GM12878 (cell line): ENCODE results near the gene RRP12. TPM values are rescaled to one million over a fixed set of nuclear protein-coding genes. Genes with fewer than 3 reads are reported as not detected.

Experiments used
- BRCA1 ChIP-seq: IDR thresholded peaks from 2 replicates; pipeline ENCODE4 v1.6.1; 2011; ENCODE audit warnings: low read depth, low read length, improper control_type of control experiment
- CBFB ChIP-seq: IDR thresholded peaks from 2 replicates; pipeline ENCODE4 v1.6.1; 2016; ENCODE audit warnings: antibody characterized with exemption, low read depth
- CHD1 ChIP-seq: IDR thresholded peaks from 2 replicates; pipeline ENCODE4 v1.6.1; 2012; ENCODE audit warnings: low read depth, low read length, improper control_type of control experiment
- CTCF ChIP-seq, 3 experiments: IDR thresholded peaks in 2 of 3; conservative IDR thresholded peaks in 1 of 3; 2 replicates each; pipeline ENCODE4 v1.5.1; 2011; ENCODE audit warnings: low read depth in 3 of 3, low read length in 3 of 3, mild to moderate bottlenecking in 3 of 3, control low read depth in 2 of 3, moderate library complexity in 2 of 3, inconsistent platforms in 1 of 3, mixed read lengths in 1 of 3; ENCODE audit not compliant: control insufficient read depth in 2 of 3, insufficient read depth in 1 of 3; ENCODE audit errors: extremely low read depth in 1 of 3
- DPF2 ChIP-seq: fragments of 450-650 bp; IDR thresholded peaks from 2 replicates; pipeline ENCODE4 v1.6.1; 2017; ENCODE audit warnings: mild to moderate bottlenecking
- EP300 ChIP-seq, 2 experiments: fragments of 150-350 bp in 1 of 2; IDR thresholded peaks; 2 replicates each; pipeline ENCODE4 v1.6.1; 2011 to 2012; ENCODE audit warnings: low read depth in 2 of 2, low read length in 2 of 2, borderline replicate concordance in 1 of 2, improper control_type of control experiment in 1 of 2, inconsistent platforms in 1 of 2; ENCODE audit not compliant: control insufficient read depth in 1 of 2
- ETV6 ChIP-seq, 2 experiments: fragments of 450-650 bp in 1 of 2; IDR thresholded peaks in 1 of 2; conservative IDR thresholded peaks in 1 of 2; 2 replicates each; pipeline ENCODE4 v1.6.1; 2014; ENCODE audit warnings: antibody characterized with exemption in 1 of 2, borderline replicate concordance in 1 of 2, low read depth in 1 of 2, mild to moderate bottlenecking in 1 of 2, moderate library complexity in 1 of 2
- EZH2 ChIP-seq: IDR thresholded peaks from 2 replicates; pipeline ENCODE4 v1.6.1; 2012; ENCODE audit warnings: low read depth, mild to moderate bottlenecking, control low read depth, inconsistent platforms, low read length, borderline replicate concordance; ENCODE audit not compliant: control insufficient read depth
- GATAD2B ChIP-seq: fragments of 450-650 bp; conservative IDR thresholded peaks from 2 replicates; pipeline ENCODE4 v1.6.1; 2017; ENCODE audit warnings: low read depth, mild to moderate bottlenecking, moderate library complexity
- LARP7 ChIP-seq: fragments of 450-650 bp; IDR thresholded peaks from 2 replicates; pipeline ENCODE4 v1.6.1; 2017; ENCODE audit warnings: mild to moderate bottlenecking
- MEF2A ChIP-seq: IDR thresholded peaks from 2 replicates; pipeline ENCODE4 v1.6.1; 2011; ENCODE audit warnings: low read depth, mild to moderate bottlenecking, low read length, moderate library complexity; ENCODE audit not compliant: insufficient read depth
- NR2F1 ChIP-seq: fragments of 450-650 bp; conservative IDR thresholded peaks from 2 replicates; pipeline ENCODE4 v1.6.1; 2017; ENCODE audit warnings: mild to moderate bottlenecking
- RAD51 ChIP-seq: fragments of 450-650 bp; IDR thresholded peaks from 2 replicates; pipeline ENCODE4 v1.6.1; 2016; ENCODE audit warnings: moderate library complexity, mild to moderate bottlenecking, inconsistent platforms
- RELB ChIP-seq: fragments of 450-650 bp; IDR thresholded peaks from 2 replicates; pipeline ENCODE4 v1.6.1; 2017; ENCODE audit warnings: low read depth, mild to moderate bottlenecking, moderate library complexity
- SMAD5 ChIP-seq: IDR thresholded peaks from 2 replicates; pipeline ENCODE4 v1.6.1; 2016; ENCODE audit warnings: antibody characterized with exemption, low read depth
- TARDBP ChIP-seq: IDR thresholded peaks from 2 replicates; pipeline ENCODE4 v1.6.1; 2016; ENCODE audit warnings: borderline replicate concordance
- TCF3 ChIP-seq: IDR thresholded peaks from 2 replicates; pipeline ENCODE4 v1.6.1; 2012; ENCODE audit warnings: low read depth, mild to moderate bottlenecking, low read length, borderline replicate concordance; ENCODE audit not compliant: insufficient read depth
- ZBED1 ChIP-seq: IDR thresholded peaks from 2 replicates; pipeline ENCODE4 v1.6.1; 2016; ENCODE audit warnings: borderline replicate concordance
- polyA plus RNA-seq, 11 experiments: library from polyadenylated mRNA; depleted of rRNA in 4 of 11; unstranded in 6 of 11; stranded (reverse) in 5 of 11; fragments of >200 nt; fragmentation: Nextera tagmentation in 4 of 11; fragmentation: Illumina TruSeq in 1 of 11; extraction: Ambion mirVana in 4 of 11; extraction: Trizol in 1 of 11; gene quantifications; 1 replicate in 1 of 11; 2 replicates in 10 of 11; pipeline versions ENCODE4 v1.2.1 to v1.2.3, GENCODE V29; 2011 to 2016; ENCODE audit warnings: inconsistent platforms in 2 of 11, missing spikeins in 2 of 11, low read depth in 1 of 11
- total RNA-seq, 4 experiments: library from RNA; depleted of rRNA in 3 of 4; stranded (reverse); fragments of >200 nt in 3 of 4; fragmentation: Illumina TruSeq in 1 of 4; extraction: Trizol in 1 of 4; gene quantifications; 2 replicates each; pipeline versions ENCODE4 v1.2.1 to v1.2.3, GENCODE V29; 2013 to 2021
- TF ChIP-seq, protein P1 (sequence below): IDR thresholded peaks from 2 replicates; pipeline ENCODE4 v1.6.1; 2011; ENCODE audit warnings: low read depth, mild to moderate bottlenecking, low read length, moderate library complexity, borderline replicate concordance; ENCODE audit errors: extremely low read depth
- TF ChIP-seq, protein P2 (sequence below): IDR thresholded peaks from 2 replicates; pipeline ENCODE4 v1.6.1; 2012; ENCODE audit warnings: low read depth, low read length, improper control_type of control experiment
- TF ChIP-seq, protein P3 (sequence below): fragments of 450-650 bp; IDR thresholded peaks from 2 replicates; pipeline ENCODE4 v1.6.1; 2017; ENCODE audit warnings: antibody characterized with exemption, mild to moderate bottlenecking, moderate library complexity

RRP12 gene
- total and polyA plus RNA-seq, 10 of the 15 experiments (the other 5 are each of a cell fraction or from before 2014, with no cell fraction given): 5.3 to 48.7 (median 16.8) TPM

DNA sequence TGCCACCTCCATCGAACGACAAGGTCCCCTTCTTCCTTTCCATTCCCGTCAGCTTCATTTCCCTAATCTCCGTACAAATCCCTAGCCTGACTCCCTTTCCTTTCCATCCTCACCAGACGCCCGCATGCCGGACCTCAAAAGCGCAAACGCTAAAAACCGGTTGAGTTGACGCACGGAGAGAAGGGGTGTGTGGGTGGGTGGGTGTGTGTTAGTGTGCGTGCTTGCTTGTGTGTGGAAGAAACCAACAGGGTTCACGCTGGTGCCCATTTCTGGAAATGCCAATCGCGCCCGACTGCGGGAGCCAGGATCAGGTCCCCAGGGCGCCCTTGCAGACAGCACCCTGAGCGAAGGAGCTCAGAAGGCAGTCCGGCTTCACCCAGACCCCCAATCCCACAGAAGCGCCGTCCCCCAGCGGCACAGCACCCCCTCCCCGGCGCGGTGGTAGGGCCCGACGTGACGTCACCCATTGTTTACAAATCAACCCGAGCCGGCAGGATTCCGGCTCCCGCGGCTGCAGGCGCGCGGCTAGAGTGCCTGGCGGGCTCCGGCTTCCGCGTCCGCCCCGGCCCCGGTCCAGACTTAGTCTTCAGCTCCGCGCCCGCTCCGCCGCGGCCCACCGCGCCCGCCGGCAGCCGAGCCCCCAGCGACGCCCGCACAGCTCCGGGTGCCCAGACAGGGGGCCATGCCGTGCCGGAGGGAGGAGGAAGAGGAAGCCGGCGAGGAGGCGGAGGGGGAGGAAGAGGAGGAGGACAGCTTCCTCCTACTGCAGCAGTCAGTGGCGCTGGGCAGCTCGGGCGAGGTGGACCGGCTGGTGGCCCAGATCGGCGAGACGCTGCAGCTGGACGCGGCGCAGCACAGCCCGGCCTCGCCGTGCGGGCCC is 82.1 kb downstream of the RRP12 start, which contains the start of gene FRAT1 (continued):
- TF ChIP-seq ETV6 (conservative IDR thresholded peaks at IDR 0.05 in 1 of 2, IDR thresholded peaks at IDR 0.05 in 1 of 2; ENCODE audit: borderline replicate concordance in 1 of 2, low read depth in 1 of 2) (no peak), ZBED1 (no peak), SMAD5 (no peak), MEF2A (no peak), GATAD2B (peak; percentile 89; the same call in 1 of the 2 replicates), NR2F1 (no peak), RAD51 (no peak), BRCA1 (no peak), CTCF (IDR thresholded peaks at IDR 0.05 in 2 of 3, conservative IDR thresholded peaks at IDR 0.05 in 1 of 3; ENCODE audit: control insufficient read depth in 2 of 3, extremely low read depth in 1 of 3, insufficient read depth in 1 of 3, low read depth in 3 of 3, low read length in 3 of 3) (no peak), DPF2 (peak; percentile 64; the same call in 1 of the 2 replicates), EP300 (IDR thresholded peaks at IDR 0.05; ENCODE audit: borderline replicate concordance in 1 of 2, control insufficient read depth in 1 of 2, low read depth in 2 of 2, low read length in 2 of 2) (no peak), TARDBP (no peak), RELB (peak; percentile 63), CBFB (peak; percentile 50; the same call in 1 of the 2 replicates), EZH2 (no peak), CHD1 (peak; percentile 97), TCF3 (no peak), LARP7 (peak; percentile 90)
- TF ChIP-seq, protein P1, sequence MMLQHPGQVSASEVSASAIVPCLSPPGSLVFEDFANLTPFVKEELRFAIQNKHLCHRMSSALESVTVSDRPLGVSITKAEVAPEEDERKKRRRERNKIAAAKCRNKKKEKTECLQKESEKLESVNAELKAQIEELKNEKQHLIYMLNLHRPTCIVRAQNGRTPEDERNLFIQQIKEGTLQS: no peak
- TF ChIP-seq, protein P2, sequence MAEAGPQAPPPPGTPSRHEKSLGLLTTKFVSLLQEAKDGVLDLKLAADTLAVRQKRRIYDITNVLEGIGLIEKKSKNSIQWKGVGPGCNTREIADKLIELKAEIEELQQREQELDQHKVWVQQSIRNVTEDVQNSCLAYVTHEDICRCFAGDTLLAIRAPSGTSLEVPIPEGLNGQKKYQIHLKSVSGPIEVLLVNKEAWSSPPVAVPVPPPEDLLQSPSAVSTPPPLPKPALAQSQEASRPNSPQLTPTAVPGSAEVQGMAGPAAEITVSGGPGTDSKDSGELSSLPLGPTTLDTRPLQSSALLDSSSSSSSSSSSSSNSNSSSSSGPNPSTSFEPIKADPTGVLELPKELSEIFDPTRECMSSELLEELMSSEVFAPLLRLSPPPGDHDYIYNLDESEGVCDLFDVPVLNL: no peak
- TF ChIP-seq, protein P3, sequence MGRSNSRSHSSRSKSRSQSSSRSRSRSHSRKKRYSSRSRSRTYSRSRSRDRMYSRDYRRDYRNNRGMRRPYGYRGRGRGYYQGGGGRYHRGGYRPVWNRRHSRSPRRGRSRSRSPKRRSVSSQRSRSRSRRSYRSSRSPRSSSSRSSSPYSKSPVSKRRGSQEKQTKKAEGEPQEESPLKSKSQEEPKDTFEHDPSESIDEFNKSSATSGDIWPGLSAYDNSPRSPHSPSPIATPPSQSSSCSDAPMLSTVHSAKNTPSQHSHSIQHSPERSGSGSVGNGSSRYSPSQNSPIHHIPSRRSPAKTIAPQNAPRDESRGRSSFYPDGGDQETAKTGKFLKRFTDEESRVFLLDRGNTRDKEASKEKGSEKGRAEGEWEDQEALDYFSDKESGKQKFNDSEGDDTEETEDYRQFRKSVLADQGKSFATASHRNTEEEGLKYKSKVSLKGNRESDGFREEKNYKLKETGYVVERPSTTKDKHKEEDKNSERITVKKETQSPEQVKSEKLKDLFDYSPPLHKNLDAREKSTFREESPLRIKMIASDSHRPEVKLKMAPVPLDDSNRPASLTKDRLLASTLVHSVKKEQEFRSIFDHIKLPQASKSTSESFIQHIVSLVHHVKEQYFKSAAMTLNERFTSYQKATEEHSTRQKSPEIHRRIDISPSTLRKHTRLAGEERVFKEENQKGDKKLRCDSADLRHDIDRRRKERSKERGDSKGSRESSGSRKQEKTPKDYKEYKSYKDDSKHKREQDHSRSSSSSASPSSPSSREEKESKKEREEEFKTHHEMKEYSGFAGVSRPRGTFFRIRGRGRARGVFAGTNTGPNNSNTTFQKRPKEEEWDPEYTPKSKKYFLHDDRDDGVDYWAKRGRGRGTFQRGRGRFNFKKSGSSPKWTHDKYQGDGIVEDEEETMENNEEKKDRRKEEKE: peak; percentile 96
